H1 (cell line): ENCODE measurements around the gene SAMD9. TPM values are rescaled to one million over a fixed set of nuclear protein-coding genes. Genes with fewer than 3 reads are reported as not detected.

Experiments
- CTCF ChIA-PET: fragments of 300-600 bp; sonication (Branson Sonifier 250); formaldehyde crosslinking; loops from one replicate; lab custom pipeline; 2021; ENCODE audit not compliant: partially characterized antibody; lab: Charles Lee
- POLR2A ChIA-PET: fragments of 300-600 bp; sonication (Branson Sonifier 250); formaldehyde crosslinking; loops from one replicate; lab custom pipeline; 2021; ENCODE audit warnings: inconsistent platforms; ENCODE audit not compliant: partially characterized antibody; lab: Charles Lee
- DNase-seq, 2 experiments: peaks; one replicate each; pipeline versions ENCODE4 v3.0.0 to v3.0.0-alpha.2; 2010 to 2022; ENCODE audit warnings: low spot score in 2 of 2, low read depth in 1 of 2, mixed read lengths in 1 of 2
- FAIRE-seq: peaks from 2 replicates; lab custom pipeline; 2011; peaks lifted over from hg19 to GRCh38; lab: Jason Lieb, UNC
- H2AFZ ChIP-seq: 2 replicates; pipeline ENCODE4 v1.8.1; 2012; ENCODE audit warnings: low read length, inconsistent platforms
- H2AK5ac ChIP-seq: 2 replicates; pipeline ENCODE4 v1.6.1; 2013; ENCODE audit warnings: low read depth, low read length
- H2BK120ac ChIP-seq: replicated peaks from 2 replicates; pipeline ENCODE3; 2013; ENCODE audit warnings: low read depth, low read length, inconsistent platforms
- H2BK12ac ChIP-seq: 2 replicates; pipeline ENCODE4 v1.6.1; 2013; ENCODE audit warnings: low read depth, low read length
- H2BK15ac ChIP-seq: 2 replicates; pipeline ENCODE4 v1.6.1; 2013; ENCODE audit warnings: low read length
- H2BK20ac ChIP-seq: 2 replicates; pipeline ENCODE4 v1.6.1; 2013; ENCODE audit warnings: low read length
- H2BK5ac ChIP-seq: 2 replicates; pipeline ENCODE4 v1.6.1; 2013; ENCODE audit warnings: low read depth, low read length
- H3K14ac ChIP-seq: 2 replicates; pipeline ENCODE4 v1.6.1; 2013; ENCODE audit warnings: inconsistent platforms; ENCODE audit not compliant: insufficient read length
- H3K18ac ChIP-seq: 2 replicates; pipeline ENCODE4 v1.6.1; 2013; ENCODE audit warnings: low read length; ENCODE audit errors: extremely low read depth
- H3K23ac ChIP-seq: 2 replicates; pipeline ENCODE4 v1.6.1; 2013; ENCODE audit warnings: inconsistent platforms; ENCODE audit not compliant: insufficient read length
- H3K23me2 ChIP-seq: 2 replicates; pipeline ENCODE4 v1.6.1; 2013; ENCODE audit warnings: low read depth, low read length
- H3K27ac ChIP-seq: 2 replicates; pipeline ENCODE4 v1.6.1; 2011; ENCODE audit warnings: low read depth, low read length, inconsistent platforms
- H3K27me3 ChIP-seq, 4 experiments: replicated peaks in 1 of 4; 1 replicate in 1 of 4; 2 replicates in 3 of 4; pipeline versions ENCODE4 v1.6.1 to v1.8.1; 2011 to 2013; ENCODE audit warnings: low read length in 3 of 4, mild to moderate bottlenecking in 3 of 4, inconsistent platforms in 2 of 4, mixed read lengths in 2 of 4, moderate library complexity in 1 of 4; ENCODE audit not compliant: control insufficient read depth in 3 of 4, insufficient read depth in 3 of 4; ENCODE audit errors: extremely low read depth in 1 of 4
- H3K36me3 ChIP-seq, 4 experiments: 2 replicates each; pipeline versions ENCODE4 v1.6.1 to v1.8.1; 2011 to 2013; ENCODE audit warnings: mild to moderate bottlenecking in 4 of 4, low read length in 3 of 4, moderate library complexity in 2 of 4, control low read depth in 1 of 4, inconsistent platforms in 1 of 4; ENCODE audit not compliant: insufficient read depth in 4 of 4, control insufficient read depth in 2 of 4
- H3K4ac ChIP-seq: replicated peaks from 2 replicates; pipeline ENCODE3; 2013; ENCODE audit warnings: low read length, low read depth, mixed read lengths, inconsistent platforms; ENCODE audit not compliant: insufficient read length
- H3K4me1 ChIP-seq, 4 experiments: replicated peaks in 1 of 4; 1 replicate in 1 of 4; 2 replicates in 3 of 4; pipeline versions ENCODE4 v1.6.1 to v1.8.1; 2011 to 2013; ENCODE audit warnings: low read length in 3 of 4, inconsistent platforms in 2 of 4, mixed read lengths in 1 of 4; ENCODE audit not compliant: insufficient read depth in 4 of 4, control insufficient read depth in 3 of 4
- H3K4me2 ChIP-seq, 2 experiments: 2 replicates each; pipeline versions ENCODE4 v1.6.1 to v1.8.1; 2011 to 2013; ENCODE audit warnings: low read depth in 2 of 2, low read length in 2 of 2, control low read depth in 1 of 2, inconsistent platforms in 1 of 2, mild to moderate bottlenecking in 1 of 2; ENCODE audit not compliant: insufficient read depth in 1 of 2
- H3K4me3 ChIP-seq, 4 experiments: fragments of 200-600, 300-600 bp in 1 of 4; sonication (generic), shearing (Covaris generic), sonication (Bioruptor Twin) in 1 of 4; 2 replicates each; pipeline versions ENCODE4 v1.5.1 to v1.8.1; 2011 to 2016; ENCODE audit warnings: low read length in 4 of 4, low read depth in 3 of 4, control low read depth in 2 of 4, inconsistent platforms in 2 of 4, mild to moderate bottlenecking in 2 of 4, mixed read lengths in 1 of 4, moderate library complexity in 1 of 4; ENCODE audit not compliant: insufficient read depth in 2 of 4; ENCODE audit errors: extremely low read depth in 1 of 4
- H3K56ac ChIP-seq: replicated peaks from 2 replicates; pipeline ENCODE3; 2013; ENCODE audit warnings: low read depth, mild to moderate bottlenecking, mixed read lengths, low read length, inconsistent platforms; ENCODE audit not compliant: insufficient read length
- H3K79me1 ChIP-seq: 2 replicates; pipeline ENCODE4 v1.6.1; 2013; ENCODE audit warnings: low read depth, low read length, control low read depth
- H3K79me2 ChIP-seq, 2 experiments: 2 replicates each; pipeline versions ENCODE4 v1.6.1 to v1.8.1; 2012 to 2013; ENCODE audit warnings: low read length in 2 of 2, mild to moderate bottlenecking in 2 of 2, inconsistent platforms in 1 of 2; ENCODE audit not compliant: insufficient read depth in 2 of 2, control insufficient read depth in 1 of 2
- H3K9ac ChIP-seq, 4 experiments: replicated peaks in 1 of 4; 1 replicate in 1 of 4; 2 replicates in 3 of 4; pipeline versions ENCODE4 v1.6.1 to v1.8.1; 2011 to 2013; ENCODE audit warnings: low read depth in 3 of 4, low read length in 3 of 4, control low read depth in 2 of 4, mild to moderate bottlenecking in 2 of 4, moderate library complexity in 2 of 4, inconsistent platforms in 1 of 4; ENCODE audit errors: extremely low read depth in 1 of 4
- H3K9me3 ChIP-seq, 2 experiments: 2 replicates each; pipeline versions ENCODE4 v1.6.1 to v1.8.1; 2012 to 2013; ENCODE audit warnings: mild to moderate bottlenecking in 2 of 2, moderate library complexity in 2 of 2, control low read depth in 1 of 2, inconsistent platforms in 1 of 2, low read depth in 1 of 2, low read length in 1 of 2, mixed read lengths in 1 of 2; ENCODE audit not compliant: insufficient read depth in 2 of 2
- H4K20me1 ChIP-seq, 2 experiments: replicated peaks in 1 of 2; 2 replicates each; pipeline versions ENCODE3 to v1.8.1; 2011 to 2013; ENCODE audit warnings: inconsistent platforms in 2 of 2, low read length in 2 of 2, mild to moderate bottlenecking in 1 of 2; ENCODE audit not compliant: insufficient read depth in 2 of 2, control insufficient read depth in 1 of 2
- H4K5ac ChIP-seq: 2 replicates; pipeline ENCODE4 v1.6.1; 2013; ENCODE audit warnings: low read length, low read depth, mixed read lengths, inconsistent platforms; ENCODE audit not compliant: insufficient read length
- H4K8ac ChIP-seq: 2 replicates; pipeline ENCODE4 v1.8.0; 2013; ENCODE audit warnings: mild to moderate bottlenecking, moderate library complexity, low read length, inconsistent platforms; ENCODE audit not compliant: insufficient read depth; ENCODE audit errors: extremely low read depth
- H4K91ac ChIP-seq: replicated peaks from 2 replicates; pipeline ENCODE3; 2013; ENCODE audit warnings: low read length, mixed read lengths, inconsistent platforms; ENCODE audit not compliant: insufficient read length
- HDAC2 ChIP-seq, 2 experiments: fragments of 300-600 bp in 1 of 2; sonication (generic) in 1 of 2; IDR thresholded peaks; 2 replicates each; pipeline ENCODE4 v1.6.1; 2011 to 2012; ENCODE audit warnings: low read depth in 2 of 2, low read length in 2 of 2, mild to moderate bottlenecking in 2 of 2, moderate library complexity in 2 of 2, borderline replicate concordance in 1 of 2, inconsistent platforms in 1 of 2
- KDM4A ChIP-seq: IDR thresholded peaks from one replicate; pipeline ENCODE4 v1.7.1; 2012; ENCODE audit warnings: low read depth, mild to moderate bottlenecking, moderate library complexity, low read length, inconsistent platforms; ENCODE audit not compliant: severe bottlenecking
- PHF8 ChIP-seq: fragments of 200-600 bp; sonication (generic); conservative IDR thresholded peaks from 2 replicates; pipeline ENCODE4 v1.7.1; 2012; ENCODE audit warnings: low read depth, mild to moderate bottlenecking, inconsistent platforms, low read length, moderate library complexity
- TAF1 ChIP-seq: IDR thresholded peaks from 2 replicates; pipeline ENCODE4 v1.6.1; 2011; ENCODE audit warnings: mild to moderate bottlenecking, low read depth, low read length
- WGBS, 2 experiments: shearing (Covaris generic) in 1 of 2; methylation state at CpG; one replicate each; pipeline versions ENCODE4 v1.1.6 to v1.1.7; 2013 to 2015; ENCODE audit warnings: low lambda C conversion rate in 2 of 2, mixed read lengths in 2 of 2, inconsistent platforms in 1 of 2, low coverage in 1 of 2, missing lambda C conversion rate in 1 of 2; ENCODE audit not compliant: insufficient replicate concordance in 2 of 2, insufficient coverage in 1 of 2, insufficient read length in 1 of 2; ENCODE audit errors: extremely low coverage in 1 of 2, missing lambda C conversion rate in 1 of 2; 5-methylcytosine and 5-hydroxymethylcytosine counted together
- polyA plus RNA-seq, 7 experiments: library from polyadenylated mRNA; depleted of rRNA in 3 of 7; stranded (reverse) in 5 of 7; unstranded in 2 of 7; fragments of >200 nt in 5 of 7; fragments of 200-250 nt in 2 of 7; gene quantifications; 1 replicate in 5 of 7; 2 replicates in 1 of 7; 4 replicates in 1 of 7; pipeline versions ENCODE4 v1.2.1 to v1.2.3, GENCODE V29; 2011 to 2013; ENCODE audit warnings: missing spikeins in 2 of 7, mixed read lengths in 2 of 7
- total RNA-seq: library from RNA; stranded (reverse); fragmentation: NEBNext Ultra II Directional; extraction: Animal tissue kit (Norgen Biotek cat#: 25700); gene quantifications from 2 replicates; pipeline ENCODE4 v1.2.1, GENCODE V29; 2021

Gene SAMD9
- total and polyA plus RNA-seq, 2 of the 8 experiments (the other 6 are each of a cell fraction or from before 2014, with no cell fraction given) = 0.02 TPM; not detected in 1

DNA sequence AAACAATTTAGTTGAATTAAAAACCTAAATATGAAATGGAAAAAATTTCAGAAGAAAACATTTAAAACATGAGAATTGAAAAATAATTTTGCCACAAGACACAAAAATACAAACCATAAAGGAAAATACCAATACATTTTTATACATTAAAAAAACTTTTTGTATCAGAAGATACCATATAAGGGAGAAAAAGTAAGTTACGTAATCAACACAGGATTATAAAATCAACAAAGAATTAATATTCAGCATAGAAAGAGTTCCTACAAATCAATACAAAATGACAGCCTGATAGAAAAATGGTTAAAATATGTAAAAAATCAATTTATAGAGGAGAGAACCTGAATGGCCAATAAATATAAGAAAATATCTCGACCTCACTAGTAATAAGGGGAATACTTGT is 47.0 kb upstream of the SAMD9 start:
- Histone ChIP-seq H3K23me2 (no peaks in the 10 kb centered on the region), H4K91ac (no peak overlapping the region), H2AK5ac (no peak overlapping the region), H3K9ac (no peak overlapping the region), H3K79me1 (no peaks in the 10 kb centered on the region), H3K4me3 (no peak overlapping the region), H2BK5ac (no peak overlapping the region), H3K4ac (no peak overlapping the region), H4K5ac (no peak overlapping the region), H3K4me2 (no peak overlapping the region), H4K8ac (no peak overlapping the region), H2BK20ac (no peak overlapping the region), H3K27me3 (no peaks in the 10 kb centered on the region), H3K14ac (no peak overlapping the region), H3K79me2 (no peaks in the 10 kb centered on the region), H2BK120ac (no peak overlapping the region), H3K4me1 (no peaks in the 10 kb centered on the region), H2AFZ (no peak overlapping the region), H2BK15ac (no peak overlapping the region), H3K23ac (no peak overlapping the region), H3K27ac (no peak overlapping the region), H3K56ac (no peak overlapping the region), H3K36me3 (no peaks in the 10 kb centered on the region), H3K18ac (no peak overlapping the region), H3K9me3 (no peaks in the 10 kb centered on the region), H2BK12ac (no peak overlapping the region), H4K20me1 (no peaks in the 10 kb centered on the region)
- WGBS, 2 experiments = 85% methylated on average over 2 of the region's 2 CpGs; no CpG with 5 or more reads in 1 of the 2 experiments
- ChIA-PET CTCF (no interaction called here), POLR2A (no interaction called here)
- FAIRE-seq (no peak), DNase-seq (no peak)
- TF ChIP-seq PHF8 = no peak
- TF ChIP-seq HDAC2 (IDR thresholded peaks at IDR 0.05; ENCODE audit: borderline replicate concordance in 1 of 2, low read depth in 2 of 2, low read length in 2 of 2) = no peak
- TF ChIP-seq KDM4A = no peak
- no peak for TF ChIP-seq TAF1
